Aorta (tissue), 5 donors: ENCODE measurements around the gene MATN1. TPM values are rescaled to one million over a fixed set of nuclear protein-coding genes. Genes with fewer than 3 reads are reported as not detected.
"Not testable (repeated sequence)": the region's sequence is repeated elsewhere in the genome, so short reads cannot be mapped to it uniquely, and the experiment has no call there.

Experiments used
- ATAC-seq: fragments of 200-7000 bp; cut with Tn5 transposase; one replicate; pipeline ENCODE4 v1.9.1; 2022; ENCODE audit warnings: moderate library complexity; ENCODE audit not compliant: low FRiP score
- DNase-seq, 2 donors: peaks; one replicate each; pipeline ENCODE4 v3.0.0-alpha.2; 2020
- H3K27ac ChIP-seq, 2 donors: one replicate each; pipeline ENCODE4 v1.5.1; 2013; ENCODE audit warnings: low read length in 2 of 2, mild to moderate bottlenecking in 2 of 2, moderate library complexity in 2 of 2, control low read depth in 1 of 2, inconsistent platforms in 1 of 2, low read depth in 1 of 2
- H3K27me3 ChIP-seq, 2 donors: one replicate each; pipeline ENCODE4 v1.6.1; 2013; ENCODE audit warnings: control low read depth in 1 of 2, low read length in 1 of 2, mild to moderate bottlenecking in 1 of 2, moderate library complexity in 1 of 2; ENCODE audit not compliant: insufficient read depth in 2 of 2, control insufficient read depth in 1 of 2
- H3K36me3 ChIP-seq, 2 donors: one replicate each; pipeline ENCODE4 v1.6.1; 2013; ENCODE audit warnings: control low read depth in 1 of 2, low read length in 1 of 2, mild to moderate bottlenecking in 1 of 2; ENCODE audit not compliant: insufficient read depth in 2 of 2, control insufficient read depth in 1 of 2
- H3K4me1 ChIP-seq, 2 donors: one replicate each; pipeline ENCODE4 v1.6.1; 2013; ENCODE audit warnings: low read length in 2 of 2, control low read depth in 1 of 2, mild to moderate bottlenecking in 1 of 2, moderate library complexity in 1 of 2; ENCODE audit not compliant: insufficient read depth in 2 of 2, control insufficient read depth in 1 of 2
- H3K4me3 ChIP-seq, 2 donors: one replicate each; pipeline ENCODE4 v1.5.1; 2013; ENCODE audit warnings: low read length in 2 of 2, control low read depth in 1 of 2, mild to moderate bottlenecking in 1 of 2
- H3K9me3 ChIP-seq: one replicate; pipeline ENCODE4 v1.6.1; 2013; ENCODE audit warnings: mild to moderate bottlenecking, low read length; ENCODE audit not compliant: control insufficient read depth
- WGBS, 2 donors: extraction: QIAGEN DNeasy Blood & Tissue Kit; methylation state at CpG; one replicate each; pipeline ENCODE4 v1.1.7; 2013; 5-methylcytosine and 5-hydroxymethylcytosine counted together
- intact Hi-C, 2 donors: fragments of 100-400 bp; cut with DNase I; formaldehyde crosslinking; loops; one replicate each; pipeline versions ENCODE4 v1.14.2 to v1.15.0; 2022
- long read RNA-seq, 2 donors: library from polyadenylated mRNA; unstranded; transcript quantifications; one replicate each; pipeline ENCODE4 v2.0.0, GENCODE V29; 2020 to 2021
- polyA plus RNA-seq, 2 donors: library from polyadenylated mRNA; stranded (reverse); fragments of 200-250 nt; gene quantifications; one replicate each; pipeline ENCODE4 v1.2.3, GENCODE V29; 2013
- total RNA-seq, 2 donors: library from RNA; stranded (reverse); fragmentation: NEBNext Ultra II Directional; extraction: Animal tissue kit (Norgen Biotek cat#: 25700); gene quantifications; one replicate each; pipeline ENCODE4 v1.2.1, GENCODE V29; 2021
- donor health status: healthy with polysubstance abuse.
- donor health status: Bipolar disorder and iron deficiency.
- donor health status: DM: no; HTN: no; CAD: no.
- donor health status: DM: no; HTN: no; CAD: no.
- donor health status: DM: yes; HTN: yes; CAD: no.

MATN1 gene
- under 1 TPM in 1 of 2 donors, not detected in 1; 0.42 TPM for total RNA-seq
- not detected for polyA plus RNA-seq
- long read RNA-seq, donor 1 = 0 reads
- long read RNA-seq, donor 2 = 0 reads

- H3K27me3 ChIP-seq = no peaks in the 10 kb centered on the region
- WGBS, 2 donors = 88 to 95% methylated on average over 10 to 14 of the region's 14 CpGs
- no peak within 1 kb of the TSS for H3K4me3 ChIP-seq
- no peak within 1 kb of the TSS for H3K27ac ChIP-seq
- intact Hi-C loops = loop anchor here in 1 of 2 donors (5.0 kb wide), 1 partner anchor 209 kb away; no protein-coding TSS in a partner anchor
- no peak for ATAC-seq
- H3K36me3 ChIP-seq = no peaks in the 10 kb centered on the region
- no peaks in the 10 kb centered on the region for H3K4me1 ChIP-seq
- DNase-seq = no peak
- H3K9me3 ChIP-seq = no peaks in the 10 kb centered on the region
These were observed at the start of gene MATN1 for GRCh38 chr1:30723331-30723755. Gene MATN1, minus strand, starts transcription at chr1:30723585. Its CDS starts 34 bp downstream, at chr1:30723551.

GRCh38 chr1:30771005-30771404 lies 47.6 kb upstream of the MATN1 start:
- no peak overlapping the region for H3K4me3 ChIP-seq
- H3K27ac ChIP-seq = no peak overlapping the region
- no peaks in the 10 kb centered on the region for H3K4me1 ChIP-seq
- no peaks in the 10 kb centered on the region for H3K27me3 ChIP-seq
- no peaks in the 10 kb centered on the region for H3K36me3 ChIP-seq
- WGBS, 2 donors = 57 to 67% methylated on average over 6 of the region's 6 CpGs
- DNase-seq (no peak), ATAC-seq (no peak)
- intact Hi-C loops = no loop called here
- no peaks in the 10 kb centered on the region for H3K9me3 ChIP-seq

GRCh38 chr1:30770150-30770549 lies 46.8 kb upstream of the MATN1 start:
- intact Hi-C loops = no loop called here
- 8 to 12% methylated on average over 10 of the region's 10 CpGs for WGBS, 2 donors
- no peak for ATAC-seq
- DNase-seq = no peak
- no peak overlapping the region for H3K27ac ChIP-seq
- no peak overlapping the region for H3K4me3 ChIP-seq
- H3K4me1 ChIP-seq = no peaks in the 10 kb centered on the region
- H3K27me3 ChIP-seq = no peaks in the 10 kb centered on the region
- H3K36me3 ChIP-seq = no peaks in the 10 kb centered on the region
- H3K9me3 ChIP-seq = no peaks in the 10 kb centered on the region

- Histone ChIP-seq H3K27me3 (no peaks in the 10 kb centered on the region), H3K4me3 (no peak overlapping the region), H3K36me3 (no peaks in the 10 kb centered on the region), H3K9me3 (no peaks in the 10 kb centered on the region), H3K4me1 (no peaks in the 10 kb centered on the region), H3K27ac (no peak overlapping the region)
- 91 to 93% methylated on average over 20 of the region's 20 CpGs for WGBS, 2 donors
- peak; percentile 43 for ATAC-seq
- DNase-seq = no peak
- intact Hi-C loops = no loop called here
These were observed 45.7 kb upstream of the MATN1 start for GRCh38 chr1:30768830-30769718.

- intact Hi-C loops = no loop called here
- no peaks in the 10 kb centered on the region for H3K27me3 ChIP-seq
- WGBS, 2 donors = 82 to 84% methylated on average over 9 of the region's 9 CpGs
- no peak overlapping the region for H3K4me3 ChIP-seq
- ATAC-seq (no peak), DNase-seq (no peak)
- no peak overlapping the region for H3K27ac ChIP-seq
- H3K36me3 ChIP-seq = no peaks in the 10 kb centered on the region
- no peaks in the 10 kb centered on the region for H3K4me1 ChIP-seq
- H3K9me3 ChIP-seq = no peaks in the 10 kb centered on the region
These were observed 44.9 kb upstream of the MATN1 start for GRCh38 chr1:30768159-30768829.

GRCh38 chr1:30766948-30767347 lies 43.6 kb upstream of the MATN1 start:
- H3K4me1 ChIP-seq, H3K27me3 ChIP-seq, ATAC-seq, H3K9me3 ChIP-seq, H3K27ac ChIP-seq, intact Hi-C loops, DNase-seq, H3K4me3 ChIP-seq, H3K36me3 ChIP-seq: not testable (repeated sequence)
- 95 to 96% methylated on average over 8 of the region's 8 CpGs for WGBS, 2 donors

- 92% methylated on average over 15 of the region's 15 CpGs for WGBS, 2 donors
- H3K9me3 ChIP-seq = no peaks in the 10 kb centered on the region
- no peaks in the 10 kb centered on the region for H3K27me3 ChIP-seq
- DNase-seq = no peak
- H3K36me3 ChIP-seq = no peaks in the 10 kb centered on the region
- intact Hi-C loops = no loop called here
- H3K27ac ChIP-seq = no peak overlapping the region
- H3K4me3 ChIP-seq = no peak overlapping the region
- no peak for ATAC-seq
- no peaks in the 10 kb centered on the region for H3K4me1 ChIP-seq
These were observed 42.4 kb upstream of the MATN1 start for GRCh38 chr1:30765556-30766434.

- H3K9me3 ChIP-seq = no peaks in the 10 kb centered on the region
- H3K27me3 ChIP-seq = no peaks in the 10 kb centered on the region
- H3K36me3 ChIP-seq = no peaks in the 10 kb centered on the region
- no peaks in the 10 kb centered on the region for H3K4me1 ChIP-seq
- no peak overlapping the region for H3K4me3 ChIP-seq
- WGBS, 2 donors = 93 to 94% methylated on average over 18 of the region's 18 CpGs
- DNase-seq = no peak
- ATAC-seq = no peak
- H3K27ac ChIP-seq = no peak overlapping the region
- intact Hi-C loops = no loop called here
These were observed 41.7 kb upstream of the MATN1 start for GRCh38 chr1:30764939-30765555.
